ENCODE results near the gene PARD6G. TPM values are rescaled to one million over a fixed set of nuclear protein-coding genes. Genes with fewer than 3 reads are reported as not detected.

The PARD6G gene
- total RNA-seq, 1 donor from 2014 or later, result 30.7 TPM

GRCh38 chr18:80108121-80108536 is 139.2 kb downstream of the PARD6G start:
- peak overlapping the region; percentile 78 for H3K27ac Mint-ChIP-seq
- no peaks in the 10 kb centered on the region for H3K9me3 Mint-ChIP-seq
- H3K36me3 Mint-ChIP-seq, result no peaks in the 10 kb centered on the region
- H3K27me3 Mint-ChIP-seq (ENCODE audit: low read depth), result no peaks in the 10 kb centered on the region
- H3K4me1 Mint-ChIP-seq, result peaks cover 44% of the 10 kb centered on the region
- TF ChIP-seq CTCF (IDR thresholded peaks at IDR 0.05; ENCODE audit: unreplicated experiment), result no peak
- DNase-seq (ENCODE audit: low spot score in 2 of 2, unreplicated experiment in 2 of 2), result no peak
- H3K4me3 Mint-ChIP-seq, result peak overlapping the region; percentile 67

- DNase-seq (ENCODE audit: low spot score in 2 of 2, unreplicated experiment in 2 of 2), result no peak
- H3K4me3 Mint-ChIP-seq, result peak overlapping the region; percentile 54
- H3K4me1 Mint-ChIP-seq, result peaks cover 38% of the 10 kb centered on the region
- no peak for TF ChIP-seq CTCF (IDR thresholded peaks at IDR 0.05; ENCODE audit: unreplicated experiment)
- H3K27ac Mint-ChIP-seq, result peak overlapping the region; percentile 54
- H3K27me3 Mint-ChIP-seq (ENCODE audit: low read depth), result no peaks in the 10 kb centered on the region
- H3K9me3 Mint-ChIP-seq, result no peaks in the 10 kb centered on the region
- H3K36me3 Mint-ChIP-seq, result no peaks in the 10 kb centered on the region
Measured at GRCh38 chr18:80107426-80107825, 139.9 kb downstream of the PARD6G start.

Other genes with a start within 250 kb of the PARD6G start
- 35.3 to 38.3 TPM (median 37.5 TPM) in 3 replicates for gene RBFA, start 213.1 kb downstream of the PARD6G start, total RNA-seq
- 32.2 to 33.9 TPM (median 33.1 TPM) in 3 replicates for gene ADNP2, start 138.3 kb downstream of the PARD6G start, total RNA-seq